Ishikawa (cell line): ENCODE data around the gene STAB1.

ENCODE experiments used
- CEBPB ChIP-seq: IDR thresholded peaks from 2 replicates; pipeline ENCODE4 v1.6.1; 2012
- CREB1 ChIP-seq: IDR thresholded peaks from 2 replicates; pipeline ENCODE4 v1.6.1; 2012; ENCODE audit warnings: low read depth
- EGR1 ChIP-seq: IDR thresholded peaks from 2 replicates; pipeline ENCODE4 v1.6.1; 2012
- EP300 ChIP-seq: IDR thresholded peaks from 2 replicates; pipeline ENCODE4 v1.6.1; 2012; ENCODE audit warnings: borderline replicate concordance
- FOXM1 ChIP-seq: IDR thresholded peaks from 2 replicates; pipeline ENCODE4 v1.6.1; 2012; ENCODE audit warnings: low read depth, borderline replicate concordance
- NFIC ChIP-seq: IDR thresholded peaks from 2 replicates; pipeline ENCODE4 v1.6.1; 2012
- RAD21 ChIP-seq: IDR thresholded peaks from 2 replicates; pipeline ENCODE4 v1.6.1; 2012; ENCODE audit warnings: low read depth
- TAF1 ChIP-seq: IDR thresholded peaks from 2 replicates; pipeline ENCODE4 v1.6.1; 2012; ENCODE audit warnings: low read depth, mild to moderate bottlenecking
- TCF12 ChIP-seq: IDR thresholded peaks from 2 replicates; pipeline ENCODE4 v1.6.1; 2012; ENCODE audit warnings: low read depth
- TEAD4 ChIP-seq: IDR thresholded peaks from 2 replicates; pipeline ENCODE4 v1.6.1; 2012
- YY1 ChIP-seq: IDR thresholded peaks from 2 replicates; pipeline ENCODE4 v1.6.1; 2012; ENCODE audit warnings: low read depth
- ZBTB7A ChIP-seq: IDR thresholded peaks from 2 replicates; pipeline ENCODE4 v1.6.1; 2012; ENCODE audit warnings: low read depth
- TF ChIP-seq, protein P1 (sequence below): IDR thresholded peaks from 2 replicates; pipeline ENCODE4 v1.6.1; 2012
- TF ChIP-seq, protein P2 (sequence below): IDR thresholded peaks from 2 replicates; pipeline ENCODE4 v1.6.1; 2012
- TF ChIP-seq, protein P3 (sequence below): IDR thresholded peaks from 2 replicates; pipeline ENCODE4 v1.6.1; 2012; ENCODE audit warnings: low read depth, mild to moderate bottlenecking

STAB1 gene

DNA sequence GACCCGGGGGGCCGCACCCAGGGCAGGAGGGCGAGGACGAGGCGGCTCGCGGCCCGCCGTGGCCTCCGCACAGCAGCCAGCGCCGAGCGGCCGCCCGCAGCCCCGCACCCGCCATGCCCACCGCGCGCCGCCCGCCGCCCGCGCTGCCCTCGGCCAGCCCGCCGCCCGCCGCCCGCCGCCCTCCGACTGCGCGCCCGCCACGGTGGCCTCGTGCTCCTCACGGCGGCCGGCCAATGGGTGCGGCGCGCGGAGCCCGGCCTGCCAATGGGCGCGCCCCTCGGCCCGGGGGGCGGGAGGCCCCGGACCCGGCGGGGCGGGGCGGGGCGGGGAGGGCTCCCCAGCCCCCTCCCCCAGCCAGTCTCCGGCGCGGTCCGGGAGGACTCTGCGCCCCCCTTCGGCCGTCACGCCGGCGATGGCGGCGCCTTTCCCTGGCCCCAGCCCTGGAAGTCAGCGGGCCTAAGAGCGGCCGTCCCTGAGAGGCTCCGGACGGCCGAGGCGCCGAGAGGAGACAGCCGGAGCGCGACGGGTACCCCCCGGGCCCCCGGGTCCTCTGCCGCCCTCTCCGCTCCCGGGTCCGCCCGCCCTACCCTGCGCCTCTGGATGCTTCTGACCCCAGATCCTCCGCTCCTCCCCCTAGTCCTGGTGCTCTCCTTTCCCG lies 38.6 kb downstream of the STAB1 start, which contains the start of gene NT5DC2:
TSS of gene NT5DC2 (minus strand) at position 235 of the 658 bp plus-strand sequence. CDS start at position 115, 120 bp downstream.
- peak; percentile 51; the same call in 1 of the 2 replicates for TF ChIP-seq ZBTB7A
- TF ChIP-seq YY1, result peak; percentile 43; the same call in 1 of the 2 replicates
- no peak for TF ChIP-seq CREB1

DNA sequence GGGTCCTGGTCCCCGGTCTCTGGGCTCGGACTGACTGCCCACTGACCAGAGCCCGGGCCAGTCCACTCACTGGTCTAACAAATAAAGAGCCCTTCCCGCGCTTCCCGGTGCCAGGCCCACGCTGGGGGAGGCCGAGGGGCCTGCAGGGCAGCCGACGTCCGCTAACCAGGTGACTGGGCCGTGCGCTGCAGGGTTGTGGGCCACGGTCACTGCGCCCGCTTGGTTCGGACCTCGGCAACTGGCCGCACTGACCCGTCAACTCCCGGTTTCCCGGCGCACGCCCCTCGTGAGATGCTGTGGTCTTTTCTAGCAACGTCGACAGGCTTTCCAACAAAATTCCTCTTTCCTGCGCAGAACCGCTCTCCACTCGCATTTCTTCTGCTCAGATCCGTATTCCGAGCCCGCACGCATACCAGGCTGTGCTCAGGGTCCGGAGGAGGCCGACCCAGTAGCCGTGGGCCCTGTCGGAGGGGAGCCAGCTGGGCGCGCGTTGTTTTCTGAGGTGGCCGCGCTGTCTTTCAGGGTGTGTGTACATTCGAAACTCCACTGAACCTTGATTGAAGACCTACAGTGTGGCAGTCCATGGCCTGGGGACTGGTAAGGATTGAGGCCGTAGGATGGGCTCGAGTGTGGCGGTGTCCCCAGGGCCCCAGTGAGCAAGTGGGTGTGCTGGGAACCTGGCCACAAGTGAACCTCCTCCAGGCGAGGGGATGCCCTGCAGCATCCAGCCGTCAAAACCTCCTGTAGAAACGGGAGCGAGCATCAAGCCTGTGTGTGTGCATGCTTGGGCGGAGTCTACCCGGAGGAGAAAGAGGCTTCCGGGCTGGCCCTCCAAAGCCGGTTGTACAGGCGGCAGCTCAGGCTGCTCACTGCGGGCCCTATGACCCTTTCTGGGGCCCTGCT lies 39.4 kb downstream of the STAB1 start:
- TF ChIP-seq RAD21, result no peak
- TF ChIP-seq, protein P1, sequence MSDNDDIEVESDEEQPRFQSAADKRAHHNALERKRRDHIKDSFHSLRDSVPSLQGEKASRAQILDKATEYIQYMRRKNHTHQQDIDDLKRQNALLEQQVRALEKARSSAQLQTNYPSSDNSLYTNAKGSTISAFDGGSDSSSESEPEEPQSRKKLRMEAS, result no peak
- no peak for TF ChIP-seq CREB1
- TF ChIP-seq TEAD4, result no peak
- no peak for TF ChIP-seq TCF12
- TF ChIP-seq, protein P2, sequence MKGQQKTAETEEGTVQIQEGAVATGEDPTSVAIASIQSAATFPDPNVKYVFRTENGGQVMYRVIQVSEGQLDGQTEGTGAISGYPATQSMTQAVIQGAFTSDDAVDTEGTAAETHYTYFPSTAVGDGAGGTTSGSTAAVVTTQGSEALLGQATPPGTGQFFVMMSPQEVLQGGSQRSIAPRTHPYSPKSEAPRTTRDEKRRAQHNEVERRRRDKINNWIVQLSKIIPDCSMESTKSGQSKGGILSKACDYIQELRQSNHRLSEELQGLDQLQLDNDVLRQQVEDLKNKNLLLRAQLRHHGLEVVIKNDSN, result no peak
- no peak for TF ChIP-seq ZBTB7A
- TF ChIP-seq NFIC, result no peak
- TF ChIP-seq, protein P3, sequence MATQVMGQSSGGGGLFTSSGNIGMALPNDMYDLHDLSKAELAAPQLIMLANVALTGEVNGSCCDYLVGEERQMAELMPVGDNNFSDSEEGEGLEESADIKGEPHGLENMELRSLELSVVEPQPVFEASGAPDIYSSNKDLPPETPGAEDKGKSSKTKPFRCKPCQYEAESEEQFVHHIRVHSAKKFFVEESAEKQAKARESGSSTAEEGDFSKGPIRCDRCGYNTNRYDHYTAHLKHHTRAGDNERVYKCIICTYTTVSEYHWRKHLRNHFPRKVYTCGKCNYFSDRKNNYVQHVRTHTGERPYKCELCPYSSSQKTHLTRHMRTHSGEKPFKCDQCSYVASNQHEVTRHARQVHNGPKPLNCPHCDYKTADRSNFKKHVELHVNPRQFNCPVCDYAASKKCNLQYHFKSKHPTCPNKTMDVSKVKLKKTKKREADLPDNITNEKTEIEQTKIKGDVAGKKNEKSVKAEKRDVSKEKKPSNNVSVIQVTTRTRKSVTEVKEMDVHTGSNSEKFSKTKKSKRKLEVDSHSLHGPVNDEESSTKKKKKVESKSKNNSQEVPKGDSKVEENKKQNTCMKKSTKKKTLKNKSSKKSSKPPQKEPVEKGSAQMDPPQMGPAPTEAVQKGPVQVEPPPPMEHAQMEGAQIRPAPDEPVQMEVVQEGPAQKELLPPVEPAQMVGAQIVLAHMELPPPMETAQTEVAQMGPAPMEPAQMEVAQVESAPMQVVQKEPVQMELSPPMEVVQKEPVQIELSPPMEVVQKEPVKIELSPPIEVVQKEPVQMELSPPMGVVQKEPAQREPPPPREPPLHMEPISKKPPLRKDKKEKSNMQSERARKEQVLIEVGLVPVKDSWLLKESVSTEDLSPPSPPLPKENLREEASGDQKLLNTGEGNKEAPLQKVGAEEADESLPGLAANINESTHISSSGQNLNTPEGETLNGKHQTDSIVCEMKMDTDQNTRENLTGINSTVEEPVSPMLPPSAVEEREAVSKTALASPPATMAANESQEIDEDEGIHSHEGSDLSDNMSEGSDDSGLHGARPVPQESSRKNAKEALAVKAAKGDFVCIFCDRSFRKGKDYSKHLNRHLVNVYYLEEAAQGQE, result no peak
- TF ChIP-seq EGR1, result no peak
- TF ChIP-seq YY1, result no peak
- TF ChIP-seq FOXM1, result no peak
- TF ChIP-seq CEBPB, result no peak
- no peak for TF ChIP-seq EP300
- TF ChIP-seq TAF1, result no peak

DNA sequence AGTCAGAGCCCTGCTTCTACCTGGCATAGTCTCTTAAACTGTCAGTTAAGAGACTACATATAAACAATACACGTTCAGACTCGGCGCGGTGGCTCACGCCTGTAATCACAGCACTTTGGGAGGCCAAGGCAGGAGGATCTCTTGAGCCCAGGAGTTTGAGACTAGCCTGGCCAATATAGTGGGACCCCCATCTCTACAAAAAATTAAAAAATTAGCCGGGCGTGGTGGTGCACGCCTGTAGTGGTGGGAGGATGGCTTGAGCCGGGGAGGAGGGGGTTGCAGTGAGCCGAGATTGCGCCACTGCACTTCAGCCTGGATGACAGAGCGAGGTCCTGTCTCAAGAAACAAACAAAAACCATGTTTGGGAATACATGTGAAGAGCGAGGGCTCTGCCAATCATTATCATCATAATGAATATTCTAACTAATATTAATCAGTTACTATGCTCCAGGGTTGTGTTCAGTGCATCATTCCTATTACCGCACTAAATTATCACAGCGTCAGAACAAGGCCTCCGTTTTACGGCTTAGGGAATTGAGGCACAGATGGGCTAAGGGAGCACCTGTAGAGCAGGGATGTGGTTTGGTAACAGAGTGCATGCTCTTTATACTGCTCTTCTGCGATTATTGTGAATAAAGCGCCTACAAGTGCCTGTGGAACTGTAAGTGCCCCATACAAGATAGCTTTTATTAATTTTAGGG lies 40.4 kb downstream of the STAB1 start:
- TF ChIP-seq, protein P2, result no peak
- TF ChIP-seq TEAD4 (no peak), CEBPB (no peak), TAF1 (no peak)
- TF ChIP-seq, protein P3, result no peak

DNA sequence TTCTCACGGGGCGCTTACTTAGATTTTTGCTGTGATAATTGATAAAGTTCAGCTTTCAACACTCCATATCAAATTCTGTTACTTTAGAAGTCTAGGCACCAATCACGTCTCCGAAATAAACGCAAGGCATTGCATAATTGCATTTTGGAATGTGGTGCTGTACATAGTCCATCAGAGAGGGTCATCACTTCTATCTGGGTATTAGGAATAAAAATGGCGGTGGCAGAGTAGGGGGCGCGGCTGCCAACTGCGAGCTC lies 40.9 kb downstream of the STAB1 start:
- no peak for TF ChIP-seq TCF12
- peak; percentile 93 for TF ChIP-seq ZBTB7A
- TF ChIP-seq CEBPB, result 0 out of 2 replicates have a peak, but pooled peaks have one; percentile 18
- peak; percentile 84 for TF ChIP-seq YY1

DNA sequence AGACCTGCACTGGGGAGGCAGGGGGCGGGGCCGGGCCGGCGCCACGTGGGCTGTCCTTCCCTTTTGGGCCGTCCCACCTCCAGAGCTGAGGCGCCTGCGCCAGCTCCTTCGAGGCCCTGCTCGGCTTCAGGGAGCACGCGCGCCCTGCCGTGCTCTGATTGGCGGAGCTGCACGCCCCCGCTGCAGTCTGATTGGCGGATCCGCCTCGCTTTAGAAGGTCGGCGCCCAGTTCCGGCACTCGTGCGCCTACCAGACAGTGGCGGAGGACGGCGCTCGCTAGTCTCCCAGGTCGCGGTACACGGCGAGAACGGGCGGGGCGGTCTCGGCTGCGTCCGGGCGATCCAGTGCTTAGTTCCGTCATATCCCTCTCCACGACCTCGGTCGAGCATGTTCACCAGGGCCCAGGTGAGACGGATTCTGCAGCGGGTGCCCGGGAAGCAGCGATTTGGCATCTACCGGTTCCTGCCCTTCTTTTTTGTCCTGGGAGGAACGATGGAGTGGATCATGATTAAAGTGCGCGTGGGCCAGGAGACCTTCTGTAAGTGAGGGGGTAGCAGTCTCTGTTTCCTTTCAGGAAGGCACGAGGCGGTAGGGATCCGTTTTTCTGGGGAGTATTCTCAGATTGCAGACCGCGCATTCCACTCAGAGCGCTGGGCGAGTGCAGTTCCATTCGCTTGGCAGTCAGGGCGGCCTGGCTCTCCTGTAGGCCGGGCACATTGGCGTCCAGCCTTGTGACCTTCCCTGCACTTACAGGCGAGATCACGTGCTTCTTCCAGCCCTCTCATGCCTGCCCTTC lies 41.4 kb downstream of the STAB1 start, which contains the start of gene UQCC5:
TSS of gene UQCC5 (plus strand) at position 237 of the 796 bp plus-strand sequence. CDS start at position 388, 151 bp downstream.
- TF ChIP-seq, protein P1, result peak; percentile 81
- TF ChIP-seq EGR1 (peak; percentile 99), TCF12 (peak; percentile 3; the same call in 1 of the 2 replicates), TEAD4 (no peak), ZBTB7A (no peak), TAF1 (peak; percentile 92), EP300 (no peak)
- TF ChIP-seq, protein P2, result peak; percentile 91
